ENCODE results near the gene ACTA2. TPM values are rescaled to one million over a fixed set of nuclear protein-coding genes. Genes with fewer than 3 reads are reported as not detected.
"Not testable (repeated sequence)": the region's sequence is repeated elsewhere in the genome, so short reads cannot be mapped to it uniquely, and the experiment has no call there.

ACTA2 gene
- total and polyA plus RNA-seq, 2 donors (not counting 1 experiment from before 2014, with no cell fraction given), result 78.4 to 2,788 TPM

- Histone ChIP-seq H3K27me3 (ENCODE audit: control insufficient read depth, insufficient read depth, low read length) (no peaks in the 10 kb centered on the region), H4K20me1 (ENCODE audit: control insufficient read depth, extremely low read depth, insufficient read depth, low read length) (no peaks in the 10 kb centered on the region), H3K4me2 (ENCODE audit: extremely low read depth, insufficient read depth, low read length) (no peak overlapping the region), H3K79me2 (ENCODE audit: control insufficient read depth, insufficient read depth, low read length) (no peaks in the 10 kb centered on the region), H3K36me3 (ENCODE audit: control insufficient read depth, insufficient read depth, low read length) (peaks cover 4% of the 10 kb centered on the region), H3K4me1 (ENCODE audit: control insufficient read depth, extremely low read depth, insufficient read depth, low read length) (peaks cover 5% of the 10 kb centered on the region), H3K27ac (ENCODE audit: insufficient read depth, low read length) (no peak overlapping the region), H3K9ac (ENCODE audit: insufficient read depth, low read length) (no peak overlapping the region), H3K9me3 (ENCODE audit: control insufficient read depth, insufficient read depth, low read depth, low read length) (no peaks in the 10 kb centered on the region), H2AFZ (ENCODE audit: low read length) (no peak overlapping the region), H3K4me3 (replicated peaks in 1 of 4; ENCODE audit: control extremely low read depth in 1 of 4, insufficient read depth in 1 of 4, low read depth in 3 of 4, low read length in 4 of 4) (no peak overlapping the region)
- TF ChIP-seq CTCF (conservative IDR thresholded peaks at IDR 0.05 in 1 of 2, IDR thresholded peaks at IDR 0.05 in 1 of 2; ENCODE audit: low read depth in 1 of 2, low read length in 2 of 2), result peak; percentile 93 to 95
- no peak for TF ChIP-seq EZH2 (IDR thresholded peaks at IDR 0.05; ENCODE audit: low read length, missing control alignments)
- DNase-seq (ENCODE audit: low read depth in 2 of 2), result peak; percentile 79 to 87
Observed at GRCh38 chr10:88932539-88933256, 19.9 kb downstream of the ACTA2 start.

- not testable (repeated sequence) for H3K9ac ChIP-seq (ENCODE audit: insufficient read depth, low read length); DNase-seq (ENCODE audit: low read depth in 2 of 2); H3K27me3 ChIP-seq (ENCODE audit: control insufficient read depth, insufficient read depth, low read length); H3K4me3 ChIP-seq (replicated peaks in 1 of 4; ENCODE audit: control extremely low read depth in 1 of 4, insufficient read depth in 1 of 4, low read depth in 3 of 4, low read length in 4 of 4); H3K36me3 ChIP-seq (ENCODE audit: control insufficient read depth, insufficient read depth, low read length); H3K9me3 ChIP-seq (ENCODE audit: control insufficient read depth, insufficient read depth, low read depth, low read length); H3K27ac ChIP-seq (ENCODE audit: insufficient read depth, low read length); H2AFZ ChIP-seq (ENCODE audit: low read length); H3K4me2 ChIP-seq (ENCODE audit: extremely low read depth, insufficient read depth, low read length); H4K20me1 ChIP-seq (ENCODE audit: control insufficient read depth, extremely low read depth, insufficient read depth, low read length); H3K79me2 ChIP-seq (ENCODE audit: control insufficient read depth, insufficient read depth, low read length)
- peaks cover 12% of the 10 kb centered on the region for H3K4me1 ChIP-seq (ENCODE audit: control insufficient read depth, extremely low read depth, insufficient read depth, low read length)
Observed at GRCh38 chr10:88932029-88932428, 20.5 kb downstream of the ACTA2 start.

- DNase-seq (ENCODE audit: low read depth in 2 of 2), result peak in 1 of 2 donors; percentile 37
Observed at GRCh38 chr10:88931548-88931947, 21.0 kb downstream of the ACTA2 start.

More at GRCh38 chr10:88931548-88931947, 21.0 kb downstream of the ACTA2 start:
- Histone ChIP-seq H3K27ac (ENCODE audit: insufficient read depth, low read length) (no peak overlapping the region), H2AFZ (ENCODE audit: low read length) (no peak overlapping the region), H3K9me3 (ENCODE audit: control insufficient read depth, insufficient read depth, low read depth, low read length) (no peaks in the 10 kb centered on the region), H3K4me3 (replicated peaks in 1 of 4; ENCODE audit: control extremely low read depth in 1 of 4, insufficient read depth in 1 of 4, low read depth in 3 of 4, low read length in 4 of 4) (no peak overlapping the region), H3K4me1 (ENCODE audit: control insufficient read depth, extremely low read depth, insufficient read depth, low read length) (peaks cover 14% of the 10 kb centered on the region), H3K9ac (ENCODE audit: insufficient read depth, low read length) (no peak overlapping the region), H3K4me2 (ENCODE audit: extremely low read depth, insufficient read depth, low read length) (no peak overlapping the region), H3K79me2 (ENCODE audit: control insufficient read depth, insufficient read depth, low read length) (no peaks in the 10 kb centered on the region), H4K20me1 (ENCODE audit: control insufficient read depth, extremely low read depth, insufficient read depth, low read length) (no peaks in the 10 kb centered on the region), H3K27me3 (ENCODE audit: control insufficient read depth, insufficient read depth, low read length) (no peaks in the 10 kb centered on the region), H3K36me3 (ENCODE audit: control insufficient read depth, insufficient read depth, low read length) (peaks cover 6% of the 10 kb centered on the region)
- TF ChIP-seq CTCF (conservative IDR thresholded peaks at IDR 0.05 in 1 of 2, IDR thresholded peaks at IDR 0.05 in 1 of 2; ENCODE audit: low read depth in 1 of 2, low read length in 2 of 2) (no peak), EZH2 (IDR thresholded peaks at IDR 0.05; ENCODE audit: low read length, missing control alignments) (no peak)

All from fibroblast of lung (primary cell).